Progenitor cell of endocrine pancreas (in vitro differentiated cells): ENCODE data around the gene AMTN. TPM values are rescaled to one million over a fixed set of nuclear protein-coding genes. Genes with fewer than 3 reads are reported as not detected.
"Not testable (repeated sequence)": the region's sequence is repeated elsewhere in the genome, so short reads cannot be mapped to it uniquely, and the experiment has no call there.

Source experiments
- DNase-seq: peaks from one replicate; pipeline ENCODE4 v3.0.0; 2021; ENCODE audit warnings: low spot score; ENCODE audit not compliant: unreplicated experiment
- H3K27ac Mint-ChIP-seq: 2 replicates; pipeline ENCODE4 v1.8.0; 2021; ENCODE audit warnings: mild to moderate bottlenecking, moderate library complexity, mixed read lengths
- H3K27me3 Mint-ChIP-seq: 2 replicates; pipeline ENCODE4 v1.8.0; 2021; ENCODE audit warnings: mixed read lengths
- H3K36me3 Mint-ChIP-seq: 2 replicates; pipeline ENCODE4 v1.8.0; 2022; ENCODE audit warnings: mixed read lengths; ENCODE audit not compliant: insufficient read depth
- H3K4me1 Mint-ChIP-seq: 2 replicates; pipeline ENCODE4 v1.8.0; 2021; ENCODE audit warnings: low read depth, mixed read lengths
- H3K4me3 Mint-ChIP-seq: 2 replicates; pipeline ENCODE4 v1.8.0; 2021; ENCODE audit warnings: low read depth, mild to moderate bottlenecking, moderate library complexity, mixed read lengths
- H3K9me3 Mint-ChIP-seq: 2 replicates; pipeline ENCODE4 v1.8.0; 2021; ENCODE audit warnings: low read depth, mixed read lengths
- CTCF ChIP-seq: fragments of 200-600 bp; sonication (generic); IDR thresholded peaks from one replicate; pipeline ENCODE4 v1.5.0; 2021; ENCODE audit warnings: antibody characterized with exemption, mild to moderate bottlenecking; ENCODE audit not compliant: unreplicated experiment
- total RNA-seq: library from RNA; stranded (reverse); gene quantifications from 2 replicates; pipeline ENCODE4 v1.2.1, GENCODE V29; 2021

Gene AMTN
- total RNA-seq, 1 donor from 2014 or later, result not detected

GRCh38 chr4:70533791-70534190, 15.4 kb downstream of the AMTN start:
- Mint-ChIP-seq H3K27me3 (no peaks in the 10 kb centered on the region), H3K27ac (no peak overlapping the region), H3K4me1 (peaks cover 1% of the 10 kb centered on the region), H3K36me3 (no peaks in the 10 kb centered on the region), H3K4me3 (no peak overlapping the region), H3K9me3 (no peaks in the 10 kb centered on the region)
- TF ChIP-seq CTCF, result no peak
- DNase-seq, result no peak

GRCh38 chr4:70534886-70535285, 16.5 kb downstream of the AMTN start:
- not testable (repeated sequence) for H3K27me3 Mint-ChIP-seq, DNase-seq, H3K4me1 Mint-ChIP-seq, H3K9me3 Mint-ChIP-seq, H3K36me3 Mint-ChIP-seq, H3K4me3 Mint-ChIP-seq, H3K27ac Mint-ChIP-seq

GRCh38 chr4:70538869-70539268, 20.5 kb downstream of the AMTN start:
- no peak for TF ChIP-seq CTCF
- no peaks in the 10 kb centered on the region for H3K36me3 Mint-ChIP-seq
- no peaks in the 10 kb centered on the region for H3K9me3 Mint-ChIP-seq
- DNase-seq, result no peak
- no peaks in the 10 kb centered on the region for H3K27me3 Mint-ChIP-seq
- no peak overlapping the region for H3K4me3 Mint-ChIP-seq
- no peak overlapping the region for H3K27ac Mint-ChIP-seq
- no peaks in the 10 kb centered on the region for H3K4me1 Mint-ChIP-seq

- H3K36me3 Mint-ChIP-seq, result no peaks in the 10 kb centered on the region
- H3K4me3 Mint-ChIP-seq, result no peak overlapping the region
- no peaks in the 10 kb centered on the region for H3K4me1 Mint-ChIP-seq
- no peaks in the 10 kb centered on the region for H3K9me3 Mint-ChIP-seq
- H3K27me3 Mint-ChIP-seq, result no peaks in the 10 kb centered on the region
- no peak for DNase-seq
- TF ChIP-seq CTCF, result peak; percentile 74
- H3K27ac Mint-ChIP-seq, result no peak overlapping the region
Observed at GRCh38 chr4:70544279-70544868, 26.0 kb downstream of the AMTN start.

GRCh38 chr4:70556856-70557255, 38.5 kb downstream of the AMTN start:
- Mint-ChIP-seq H3K9me3 (peaks cover 7% of the 10 kb centered on the region), H3K27me3 (no peaks in the 10 kb centered on the region), H3K4me3 (no peak overlapping the region), H3K36me3 (no peaks in the 10 kb centered on the region), H3K27ac (no peak overlapping the region), H3K4me1 (peaks cover 13% of the 10 kb centered on the region)
- no peak for TF ChIP-seq CTCF
- no peak for DNase-seq

- Mint-ChIP-seq H3K27ac (no peak overlapping the region), H3K9me3 (peaks cover 3% of the 10 kb centered on the region), H3K36me3 (no peaks in the 10 kb centered on the region), H3K4me3 (no peak overlapping the region), H3K4me1 (peaks cover 29% of the 10 kb centered on the region), H3K27me3 (no peaks in the 10 kb centered on the region)
- peak; percentile 15 for DNase-seq
- peak; percentile 81 for TF ChIP-seq CTCF
Observed at GRCh38 chr4:70559211-70559830, 41.0 kb downstream of the AMTN start.
